GM20000 (cell line): ENCODE measurements around the gene SUPT3H.

ENCODE experiments used
- DNase-seq: peaks from one replicate; pipeline ENCODE4 v3.0.0; 2012; ENCODE audit warnings: low spot score
- TF ChIP-seq, protein P1 (sequence below): IDR thresholded peaks from 2 replicates; pipeline ENCODE4 v1.5.1; 2012; ENCODE audit warnings: mild to moderate bottlenecking, control low read depth; ENCODE audit errors: extremely low read depth, missing control alignments

SUPT3H gene

DNA sequence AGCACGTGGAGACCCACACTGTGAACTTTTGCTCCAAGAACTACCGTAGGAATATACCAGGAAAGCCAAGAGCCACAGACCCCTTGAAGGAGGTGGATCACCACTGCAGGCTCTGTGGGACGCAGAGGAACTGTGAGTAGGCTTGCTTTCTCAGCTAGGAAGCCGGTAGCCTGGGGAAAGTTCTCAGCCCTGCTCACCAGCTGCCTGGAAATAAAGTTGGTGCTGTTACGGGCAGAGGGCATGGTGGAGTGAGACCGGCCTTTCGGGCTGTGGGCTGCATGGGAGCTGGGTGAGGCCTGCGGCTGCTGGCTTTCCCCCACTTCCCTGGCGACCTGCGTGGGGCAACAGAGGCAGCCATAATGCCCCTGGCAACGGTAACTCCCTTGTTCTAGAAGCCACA lies 422.6 kb downstream of the SUPT3H start:
- no peak for DNase-seq
- TF ChIP-seq, protein P1, sequence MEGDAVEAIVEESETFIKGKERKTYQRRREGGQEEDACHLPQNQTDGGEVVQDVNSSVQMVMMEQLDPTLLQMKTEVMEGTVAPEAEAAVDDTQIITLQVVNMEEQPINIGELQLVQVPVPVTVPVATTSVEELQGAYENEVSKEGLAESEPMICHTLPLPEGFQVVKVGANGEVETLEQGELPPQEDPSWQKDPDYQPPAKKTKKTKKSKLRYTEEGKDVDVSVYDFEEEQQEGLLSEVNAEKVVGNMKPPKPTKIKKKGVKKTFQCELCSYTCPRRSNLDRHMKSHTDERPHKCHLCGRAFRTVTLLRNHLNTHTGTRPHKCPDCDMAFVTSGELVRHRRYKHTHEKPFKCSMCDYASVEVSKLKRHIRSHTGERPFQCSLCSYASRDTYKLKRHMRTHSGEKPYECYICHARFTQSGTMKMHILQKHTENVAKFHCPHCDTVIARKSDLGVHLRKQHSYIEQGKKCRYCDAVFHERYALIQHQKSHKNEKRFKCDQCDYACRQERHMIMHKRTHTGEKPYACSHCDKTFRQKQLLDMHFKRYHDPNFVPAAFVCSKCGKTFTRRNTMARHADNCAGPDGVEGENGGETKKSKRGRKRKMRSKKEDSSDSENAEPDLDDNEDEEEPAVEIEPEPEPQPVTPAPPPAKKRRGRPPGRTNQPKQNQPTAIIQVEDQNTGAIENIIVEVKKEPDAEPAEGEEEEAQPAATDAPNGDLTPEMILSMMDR, result no peak

DNA sequence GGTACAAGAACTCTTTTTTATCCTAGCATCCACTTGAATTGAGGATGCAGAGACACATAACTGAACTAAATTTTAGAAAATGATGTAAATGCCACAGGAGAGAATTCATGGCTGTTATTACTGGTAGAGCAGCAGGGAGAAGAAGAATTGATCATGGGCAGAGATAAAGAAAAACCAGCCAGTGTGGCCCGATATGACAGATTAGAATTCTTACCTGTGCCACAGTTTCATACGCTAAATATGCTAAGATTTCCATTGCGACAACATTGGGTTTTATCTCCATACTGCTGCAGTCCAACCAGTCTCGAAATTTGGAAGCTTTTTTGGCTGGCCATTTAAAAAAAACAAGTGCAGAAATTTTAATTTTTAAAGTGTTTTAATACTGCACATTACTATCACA lies 423.5 kb downstream of the SUPT3H start:
- TF ChIP-seq, protein P1, result no peak
- DNase-seq, result no peak

DNA sequence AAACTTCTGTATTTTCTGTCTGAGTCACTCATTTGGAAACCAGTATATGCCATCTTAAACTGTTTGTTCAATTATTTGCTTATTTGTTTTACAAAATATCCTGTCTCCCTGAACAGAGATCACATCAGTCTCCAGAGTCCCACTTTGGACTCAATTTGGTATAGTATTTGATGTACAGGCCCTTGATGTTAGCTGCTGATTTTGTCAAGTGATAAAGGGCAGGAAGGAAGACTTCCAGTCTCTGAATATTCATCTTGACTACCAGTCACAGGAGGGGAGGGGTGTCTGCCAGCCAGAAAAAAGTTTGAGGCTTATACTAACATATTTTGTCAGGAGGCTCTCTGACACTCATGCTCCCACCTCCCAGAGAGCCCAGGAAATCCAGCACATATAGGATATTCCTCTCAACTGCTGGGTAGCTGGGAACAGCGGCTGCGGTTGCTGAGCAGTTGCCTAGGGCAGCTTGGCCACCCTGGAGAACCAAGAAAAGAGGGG lies 426.4 kb downstream of the SUPT3H start:
- TF ChIP-seq, protein P1, result no peak
- DNase-seq, result no peak

DNA sequence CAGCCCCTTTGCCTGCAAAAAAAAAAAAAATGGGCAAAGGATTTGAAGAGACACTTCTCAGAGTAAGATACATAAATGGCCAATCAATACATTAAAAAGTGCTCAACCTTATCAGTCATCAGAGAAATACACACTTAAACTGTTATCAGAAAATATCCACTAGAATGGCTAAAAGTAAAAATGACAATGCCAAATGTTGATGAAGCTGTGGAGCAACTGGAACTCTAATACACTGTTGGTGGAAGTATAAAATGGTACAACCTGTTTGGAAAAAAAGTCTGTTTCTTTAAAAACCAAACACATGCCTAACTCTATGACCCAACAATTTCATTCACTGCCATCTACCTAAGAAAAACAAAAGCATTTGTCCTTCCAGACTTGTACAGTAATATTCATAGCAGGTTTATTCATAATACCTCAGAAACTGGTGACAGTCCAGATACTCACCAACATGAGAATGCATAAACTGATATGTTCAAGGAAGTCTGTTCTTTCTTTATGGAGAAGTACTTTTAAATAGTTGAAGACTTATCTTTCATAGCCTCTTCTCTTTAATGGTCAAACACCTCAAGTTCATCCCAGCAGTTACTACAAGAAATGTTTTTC lies 428.0 kb downstream of the SUPT3H start:
- no peak for DNase-seq
- TF ChIP-seq, protein P1, result no peak

DNA sequence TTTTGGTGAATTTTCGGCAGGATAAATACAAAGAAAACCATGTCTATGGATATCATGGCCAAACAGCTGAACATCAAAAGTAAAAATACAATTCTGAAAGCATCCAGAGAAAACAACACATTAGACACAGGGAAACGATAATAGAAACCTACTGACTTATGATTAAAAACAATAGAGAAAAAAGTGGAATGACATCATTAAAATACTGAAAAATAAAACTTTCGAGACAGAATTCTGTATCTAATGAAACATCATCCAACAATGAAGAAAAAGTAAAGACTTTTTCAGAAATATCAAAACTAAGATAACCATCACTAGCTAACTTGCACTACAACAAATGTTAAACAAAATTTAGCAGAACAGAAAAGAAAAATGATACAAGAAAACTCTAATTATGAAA lies 434.2 kb downstream of the SUPT3H start:
- no peak for DNase-seq

DNA sequence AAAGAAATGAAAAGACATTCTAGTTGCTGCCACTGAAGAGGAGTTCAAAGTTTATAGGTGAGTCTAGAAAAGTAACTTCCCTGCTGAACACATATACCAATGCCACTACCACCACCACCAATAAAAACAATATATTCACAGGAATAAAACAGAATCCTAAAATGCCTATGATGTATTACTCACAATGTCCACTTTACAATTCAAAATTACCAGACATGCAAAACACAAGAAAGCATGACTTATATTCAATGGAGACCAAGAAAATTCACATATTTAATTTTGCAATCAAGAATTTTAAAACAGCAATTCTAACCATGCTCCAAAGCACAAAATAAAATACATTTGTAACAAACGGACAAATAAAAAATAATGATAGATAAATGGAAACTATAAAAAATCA lies 434.9 kb downstream of the SUPT3H start:
- no peak for DNase-seq
- TF ChIP-seq, protein P1, result no peak

More for the DNA sequence above, 434.2 kb downstream of the SUPT3H start:
- TF ChIP-seq, protein P1, result no peak

DNA sequence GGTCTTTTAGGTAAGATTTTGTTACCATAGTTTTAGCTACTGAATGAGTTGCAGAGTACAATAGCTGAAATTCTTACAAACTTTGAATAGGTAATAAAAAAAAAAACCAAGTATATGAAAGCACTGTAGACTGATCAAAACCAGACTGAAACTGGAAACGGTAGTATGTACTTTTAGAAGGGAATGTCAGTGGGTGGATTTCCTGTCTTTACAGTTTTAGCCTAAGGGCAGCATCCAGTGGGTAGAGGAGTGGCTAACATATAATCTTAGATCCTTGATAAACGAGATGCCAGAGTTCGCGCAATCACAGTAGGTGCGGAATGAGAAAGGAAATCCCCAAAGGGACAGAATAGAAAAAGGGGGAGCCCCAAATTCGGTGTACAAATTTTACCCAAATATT lies 435.5 kb downstream of the SUPT3H start:
- TF ChIP-seq, protein P1, result no peak
- DNase-seq, result no peak
